Neutrophil (primary cell): Measurements from ENCODE around the gene S1PR3.

ENCODE experiments used
- H3K27ac ChIP-seq: fragments of 200-600 bp; sonication (generic); 2 replicates; pipeline ENCODE4 v1.5.1; 2016; ENCODE audit warnings: mild to moderate bottlenecking, moderate library complexity
- H3K27me3 ChIP-seq: fragments of 200-600 bp; sonication (generic); 2 replicates; pipeline ENCODE4 v1.6.0; 2016; ENCODE audit warnings: mild to moderate bottlenecking
- H3K36me3 ChIP-seq: fragments of 200-600 bp; sonication (generic); 2 replicates; pipeline ENCODE4 v1.5.1; 2017
- H3K4me1 ChIP-seq, 2 experiments: fragments of 200-600 bp in 1 of 2; sonication (generic) in 1 of 2; 1 replicate in 1 of 2; 2 replicates in 1 of 2; pipeline versions ENCODE4 v1.5.1 to v1.6.1; 2013 to 2016; ENCODE audit warnings: low read depth in 1 of 2, low read length in 1 of 2, mild to moderate bottlenecking in 1 of 2, moderate library complexity in 1 of 2; ENCODE audit not compliant: control insufficient read depth in 1 of 2, insufficient read depth in 1 of 2
- H3K4me3 ChIP-seq, 2 experiments: fragments of 200-600 bp in 1 of 2; sonication (generic) in 1 of 2; 1 replicate in 1 of 2; 2 replicates in 1 of 2; pipeline ENCODE4 v1.5.1; 2013 to 2016; ENCODE audit warnings: low read depth in 1 of 2, low read length in 1 of 2, mild to moderate bottlenecking in 1 of 2, moderate library complexity in 1 of 2
- H3K9me3 ChIP-seq: fragments of 200-600 bp; sonication (generic); 2 replicates; pipeline ENCODE4 v1.5.1; 2016
- CTCF ChIP-seq: fragments of 200-600 bp; sonication (generic); IDR thresholded peaks from 2 replicates; pipeline ENCODE4 v1.5.1; 2016; ENCODE audit warnings: antibody characterized with exemption

The S1PR3 gene

GRCh38 chr9:89006996-89007967 is 16.0 kb downstream of the S1PR3 start:
- Histone ChIP-seq H3K27ac (no peak overlapping the region), H3K27me3 (no peaks in the 10 kb centered on the region), H3K36me3 (no peaks in the 10 kb centered on the region), H3K4me1 (peaks cover 0 to 21% of the 10 kb centered on the region in 2 experiments), H3K4me3 (no peak overlapping the region), H3K9me3 (no peaks in the 10 kb centered on the region)
- no peak for TF ChIP-seq CTCF

GRCh38 chr9:89008055-89008743 is 16.9 kb downstream of the S1PR3 start:
- Histone ChIP-seq H3K4me1 (peaks cover 0 to 21% of the 10 kb centered on the region in 2 experiments), H3K27ac (no peak overlapping the region), H3K9me3 (no peaks in the 10 kb centered on the region), H3K27me3 (no peaks in the 10 kb centered on the region), H3K4me3 (no peak overlapping the region), H3K36me3 (no peaks in the 10 kb centered on the region)
- no peak for TF ChIP-seq CTCF

GRCh38 chr9:89008744-89009545 is 17.7 kb downstream of the S1PR3 start:
- no peak for TF ChIP-seq CTCF

GRCh38 chr9:89009546-89009840 is 18.2 kb downstream of the S1PR3 start:
- Histone ChIP-seq H3K36me3 (no peaks in the 10 kb centered on the region), H3K27ac (no peak overlapping the region), H3K4me1 (peaks cover 0 to 21% of the 10 kb centered on the region in 2 experiments), H3K4me3 (no peak overlapping the region), H3K9me3 (no peaks in the 10 kb centered on the region), H3K27me3 (no peaks in the 10 kb centered on the region)
- no peak for TF ChIP-seq CTCF

More at GRCh38 chr9:89008744-89009545, 17.7 kb downstream of the S1PR3 start:
- H3K27me3 ChIP-seq: no peaks in the 10 kb centered on the region
- H3K36me3 ChIP-seq: no peaks in the 10 kb centered on the region
- H3K27ac ChIP-seq: no peak overlapping the region
- H3K4me3 ChIP-seq: no peak overlapping the region
- H3K9me3 ChIP-seq: no peaks in the 10 kb centered on the region
- peaks cover 0 to 21% of the 10 kb centered on the region in 2 experiments for H3K4me1 ChIP-seq

- Histone ChIP-seq H3K4me3 (no peak overlapping the region), H3K9me3 (no peaks in the 10 kb centered on the region), H3K36me3 (no peaks in the 10 kb centered on the region), H3K27me3 (no peaks in the 10 kb centered on the region), H3K4me1 (peaks cover 0 to 25% of the 10 kb centered on the region in 2 experiments), H3K27ac (no peak overlapping the region)
- no peak for TF ChIP-seq CTCF
Observed at GRCh38 chr9:89010056-89010455, 18.8 kb downstream of the S1PR3 start.
